Ramos (cell line): ENCODE data around the gene TOLLIP.

Experiments
- in situ Hi-C: fragments of 300-500 bp; cut with MboI; formaldehyde crosslinking; loops from one replicate; pipeline ENCODE4 v1.14.3; 2022; ENCODE audit warnings: low sequenced_read_pairs; ENCODE audit not compliant: unreplicated experiment

TOLLIP gene

DNA sequence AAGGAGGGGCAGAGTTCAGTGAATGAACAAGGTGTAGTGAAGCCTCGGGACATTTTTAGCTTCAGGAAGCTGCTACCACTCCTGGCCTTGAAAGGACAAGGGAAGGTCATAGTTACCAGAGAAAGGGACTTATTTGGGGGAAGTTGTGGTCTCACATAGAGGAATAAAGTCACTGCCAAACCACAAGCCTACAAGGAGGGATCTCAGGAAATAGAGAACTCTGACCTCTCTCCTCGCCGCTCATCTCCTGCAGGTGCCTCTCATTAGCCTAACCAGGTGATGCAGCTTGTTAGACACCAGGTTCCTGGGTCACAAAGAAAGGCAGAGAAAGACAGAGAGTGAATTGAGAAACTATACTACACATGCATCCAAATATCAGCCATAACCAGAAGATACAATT, 14.3 kb upstream of the TOLLIP start:
- in situ Hi-C loops: no loop called here

GRCh38 chr11:1317993-1318392, 8.6 kb upstream of the TOLLIP start:
- in situ Hi-C loops: no loop called here

DNA sequence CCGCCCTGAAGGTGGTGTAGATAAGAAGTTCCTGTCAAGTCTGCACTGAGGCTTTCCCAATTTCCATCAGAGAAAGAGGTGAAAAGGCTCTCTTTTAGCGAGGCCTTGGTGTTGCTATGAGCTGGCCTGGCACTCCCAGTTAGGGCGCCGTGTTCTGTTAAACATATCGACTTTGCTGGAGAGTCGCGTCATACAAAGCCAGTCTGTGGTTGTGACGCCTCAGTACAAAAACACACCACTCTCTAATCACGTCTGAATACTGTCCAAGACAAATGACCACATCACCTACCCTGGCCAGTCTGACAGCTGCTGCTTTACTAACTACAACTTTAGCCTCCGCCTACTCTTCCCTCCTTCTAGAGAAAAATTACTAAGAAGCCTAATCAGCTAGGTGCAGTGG, 8.0 kb upstream of the TOLLIP start:
- in situ Hi-C loops: no loop called here

GRCh38 chr11:1310772-1311468, 1.5 kb upstream of the TOLLIP start:
- in situ Hi-C loops: no loop called here

GRCh38 chr11:1310318-1310687, 871 bp upstream of the TOLLIP start:
- in situ Hi-C loops: no loop called here

DNA sequence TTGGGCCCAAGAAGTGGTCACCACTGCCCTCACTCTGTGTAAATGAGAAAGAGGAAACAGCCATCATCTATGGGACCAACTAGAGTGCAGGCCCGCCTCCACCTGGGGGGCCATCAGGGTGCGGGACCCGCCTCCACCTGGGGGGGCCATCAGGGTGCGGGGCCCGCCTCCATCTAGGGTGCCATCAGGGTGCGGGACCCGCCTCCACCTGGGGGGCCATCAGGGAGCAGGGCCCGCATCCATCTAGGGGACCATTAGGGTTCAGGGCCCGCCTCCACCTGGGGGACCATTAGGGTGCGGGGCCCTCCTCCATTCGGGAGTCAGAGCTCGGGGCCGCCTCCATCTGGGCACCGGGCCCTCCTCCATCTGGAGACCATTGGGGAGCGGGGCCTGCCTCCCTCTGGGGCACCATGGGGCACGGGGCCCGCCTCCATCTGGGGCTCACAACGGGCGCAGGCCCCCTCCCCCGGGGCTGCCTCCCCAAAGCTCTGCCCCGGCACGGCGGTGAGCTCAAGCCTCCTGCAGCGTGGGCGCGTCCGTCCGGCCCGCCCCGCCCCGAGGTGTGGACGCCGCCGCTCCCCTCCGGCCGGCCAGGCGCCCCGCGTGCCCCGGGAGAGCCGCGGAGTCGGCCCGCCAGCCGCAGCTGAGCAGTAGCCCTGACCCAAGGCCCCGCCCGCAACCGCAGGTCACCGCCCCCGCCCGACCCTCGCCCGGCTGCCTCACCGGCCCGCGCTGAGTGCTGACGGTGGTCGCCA, 512 bp downstream of the TOLLIP start:
- in situ Hi-C loops: no loop called here

- in situ Hi-C loops: no loop called here
Measured at GRCh38 chr11:1307998-1308742, 1.3 kb downstream of the TOLLIP start.

DNA sequence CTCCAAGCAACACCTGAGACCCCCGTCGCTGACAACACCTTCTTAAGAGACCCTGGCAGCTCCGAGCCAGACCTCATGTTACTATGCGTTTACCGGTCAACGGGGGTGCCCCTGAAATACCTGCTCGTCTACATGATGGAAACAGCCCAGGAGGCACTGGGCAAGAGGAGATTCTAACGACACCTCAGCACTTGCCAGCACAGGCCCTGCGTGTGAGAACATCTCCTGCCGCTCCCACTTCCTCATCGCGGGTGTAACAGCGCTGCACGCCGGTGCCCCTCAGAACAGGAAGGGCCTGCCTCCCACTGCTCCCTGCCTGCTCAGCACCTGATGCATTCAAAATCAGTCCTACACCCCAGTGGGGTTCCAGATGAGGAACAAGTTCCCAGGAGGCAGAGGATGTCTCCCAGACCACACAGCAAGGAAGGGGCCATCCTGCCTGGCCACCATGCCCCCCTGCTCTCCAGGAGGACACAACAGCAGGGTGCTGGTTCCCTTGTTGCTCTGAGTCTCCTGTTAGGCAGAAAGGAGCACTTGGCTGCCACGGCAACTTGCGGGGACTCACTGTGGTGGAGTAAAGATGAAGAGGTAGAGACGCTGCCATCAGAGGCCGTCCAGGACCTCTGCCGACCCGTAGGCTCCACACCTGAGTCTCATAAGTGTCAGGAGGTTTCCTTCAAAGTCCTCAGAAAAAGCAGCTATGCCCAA, 2.1 kb downstream of the TOLLIP start:
- in situ Hi-C loops: no loop called here

- in situ Hi-C loops: no loop called here
Measured at GRCh38 chr11:1306186-1307162, 3.0 kb downstream of the TOLLIP start.

DNA sequence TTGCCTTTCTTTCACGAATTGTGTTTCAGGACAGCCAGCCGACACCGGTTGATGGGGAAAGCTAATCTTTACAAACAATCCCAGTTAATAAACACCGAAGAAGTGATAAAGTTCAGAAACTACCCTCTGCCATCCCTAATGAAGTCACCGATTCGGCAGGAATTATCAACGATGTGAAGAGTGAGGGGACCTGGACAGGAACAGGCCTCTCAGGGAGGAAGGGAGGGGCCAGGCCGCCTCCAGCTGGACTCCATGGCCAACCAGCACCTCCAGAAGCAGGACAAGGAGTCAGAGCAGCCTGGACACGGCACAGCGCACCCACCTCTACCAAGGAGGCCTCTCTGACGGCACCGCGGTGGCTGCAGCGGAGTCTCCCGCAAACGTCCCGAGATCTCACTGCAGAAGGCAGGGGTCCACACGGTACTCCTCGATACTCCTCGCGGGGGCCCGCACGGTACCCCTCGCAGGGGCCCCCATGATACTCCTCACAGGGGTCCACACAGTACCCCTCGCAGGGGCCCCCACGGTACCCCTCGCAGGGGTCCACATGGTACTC, 3.9 kb downstream of the TOLLIP start:
- in situ Hi-C loops: no loop called here

DNA sequence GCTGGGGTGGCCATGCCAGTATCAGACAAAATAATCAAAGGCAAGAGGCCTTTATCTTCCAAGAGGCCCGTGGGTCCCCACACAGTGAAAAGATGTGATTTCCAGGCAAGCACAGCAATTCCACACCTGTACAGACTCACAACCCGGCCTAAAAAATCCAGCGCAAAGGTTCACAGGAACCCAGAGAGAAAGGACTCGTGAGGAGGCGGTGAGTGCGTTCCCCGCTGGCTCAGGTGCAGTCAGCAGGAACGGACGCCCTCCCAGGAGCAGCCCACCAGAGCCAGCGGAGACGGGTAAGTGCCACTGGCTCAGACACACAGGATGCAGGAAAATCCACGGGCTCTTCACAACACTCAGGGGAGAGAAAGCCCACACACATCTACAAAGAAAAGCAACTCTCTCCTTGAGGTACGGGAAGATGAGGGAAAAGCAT, 4.4 kb downstream of the TOLLIP start:
- in situ Hi-C loops: no loop called here

DNA sequence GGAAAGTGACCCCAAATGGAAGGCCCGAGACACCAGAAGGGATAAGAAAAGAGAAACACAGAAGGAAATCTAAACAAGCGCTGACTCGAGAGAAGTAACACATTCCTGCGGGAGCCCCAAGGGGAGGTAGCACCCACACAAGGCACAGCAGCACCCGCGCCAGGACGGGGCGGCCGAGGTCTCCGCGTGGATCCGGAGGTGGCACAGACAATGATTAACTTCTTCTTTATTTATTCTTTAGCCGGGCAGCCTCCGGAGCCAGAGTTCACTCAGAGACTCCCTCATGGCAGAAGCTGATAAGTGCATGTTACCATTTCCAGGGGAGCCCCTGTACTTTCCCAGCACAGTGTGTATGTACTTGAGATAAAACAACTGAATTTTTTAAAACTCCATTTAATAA, 5.1 kb downstream of the TOLLIP start:
- in situ Hi-C loops: no loop called here

- in situ Hi-C loops: no loop called here
Measured at GRCh38 chr11:1303973-1304372, 5.5 kb downstream of the TOLLIP start.

GRCh38 chr11:1303126-1303821, 6.2 kb downstream of the TOLLIP start:
- in situ Hi-C loops: no loop called here

DNA sequence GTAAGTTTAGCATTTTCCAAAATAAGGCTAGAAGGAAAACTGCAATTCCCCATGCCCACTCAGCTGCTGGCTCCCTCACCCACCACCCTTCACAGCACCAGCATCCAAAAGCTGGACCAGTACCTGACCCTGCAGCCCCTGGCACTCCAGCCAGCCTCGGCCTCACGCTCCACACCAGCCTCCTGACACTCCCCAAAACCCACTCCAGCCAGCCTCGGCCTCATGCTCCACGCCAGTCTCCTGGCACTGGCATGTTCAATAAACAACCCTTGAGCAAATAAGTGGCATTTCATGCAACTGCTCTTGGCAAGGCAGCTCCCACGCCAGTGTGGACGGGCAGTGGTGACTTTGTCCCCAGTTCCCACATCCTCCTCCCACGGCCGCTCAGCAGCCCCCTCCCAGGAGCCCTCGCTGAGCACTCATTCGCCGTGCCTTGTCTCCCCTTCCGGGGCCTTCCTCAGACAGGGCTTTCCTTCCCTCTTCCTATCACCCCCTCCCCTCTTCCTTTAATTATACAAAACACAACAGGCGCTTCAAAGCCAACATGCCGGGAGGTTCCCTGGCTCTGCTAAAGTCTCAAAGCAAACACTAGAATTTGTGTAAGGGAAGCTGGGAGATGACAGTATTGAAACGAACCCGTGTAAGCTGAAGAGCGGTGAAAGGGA, 6.8 kb downstream of the TOLLIP start:
- in situ Hi-C loops: no loop called here

GRCh38 chr11:1302041-1302460, 7.4 kb downstream of the TOLLIP start:
- in situ Hi-C loops: no loop called here

- in situ Hi-C loops: no loop called here
Measured at GRCh38 chr11:1301220-1302000, 8.0 kb downstream of the TOLLIP start.
